Activated naive CD4-positive, alpha-beta T cell treated with anti-CD3 and anti-CD28 coated beads for 36 hours (primary cell): ENCODE results near the gene TUBG1. TPM values are rescaled to one million over a fixed set of nuclear protein-coding genes. Genes with fewer than 3 reads are reported as not detected.

Source experiments
- CTCF ChIA-PET: fragments of 350-600 bp; sonication (Branson Sonifier 250); formaldehyde crosslinking; loops from one replicate; lab custom pipeline; 2021; ENCODE audit warnings: antibody characterized with exemption; lab: Charles Lee
- DNase-seq: peaks from one replicate; pipeline ENCODE4 v3.0.0-alpha.2; 2020
- H3K27ac Mint-ChIP-seq: one replicate; pipeline ENCODE4 v1.8.0; 2021; ENCODE audit warnings: mild to moderate bottlenecking, mixed read lengths
- H3K27me3 Mint-ChIP-seq: one replicate; pipeline ENCODE4 v1.8.0; 2021; ENCODE audit warnings: low read depth, mixed read lengths
- H3K36me3 Mint-ChIP-seq: one replicate; pipeline ENCODE4 v1.8.0; 2021; ENCODE audit warnings: low read depth, mixed read lengths
- H3K4me1 Mint-ChIP-seq: one replicate; pipeline ENCODE4 v1.8.0; 2021; ENCODE audit warnings: low read depth, mixed read lengths
- H3K4me3 Mint-ChIP-seq: one replicate; pipeline ENCODE4 v1.8.0; 2021; ENCODE audit warnings: mild to moderate bottlenecking, moderate library complexity, mixed read lengths
- H3K9me3 Mint-ChIP-seq: one replicate; pipeline ENCODE4 v1.8.0; 2021; ENCODE audit warnings: mixed read lengths
- intact Hi-C: fragments of 100-400 bp; cut with micrococcal nuclease; formaldehyde crosslinking; loops from one replicate; pipeline ENCODE4 v1.15.1; 2023
- total RNA-seq, 2 experiments: library from RNA; stranded (reverse); gene quantifications; one replicate each; pipeline ENCODE4 v1.2.3, GENCODE V29; 2021

TUBG1 gene
- total RNA-seq, 2 experiments from 2014 or later = 91.3 to 92.0 TPM

GRCh38 chr17:42581744-42582270 lies 27.7 kb upstream of the TUBG1 start:
- CTCF ChIA-PET = interaction anchor here (0.5 to 1.9 kb wide), 4 partner anchors 9 to 361 kb away, joined by 3 to 4 read pairs (median 3); no protein-coding TSS in a partner anchor
- Mint-ChIP-seq H3K27ac (no peak overlapping the region), H3K36me3 (peaks cover 16% of the 10 kb centered on the region), H3K9me3 (no peaks in the 10 kb centered on the region), H3K4me3 (no peak overlapping the region), H3K27me3 (no peaks in the 10 kb centered on the region), H3K4me1 (peaks cover 12% of the 10 kb centered on the region)
- intact Hi-C loops = no loop called here
- no peak for DNase-seq

GRCh38 chr17:42584880-42585279 lies 24.6 kb upstream of the TUBG1 start:
- Mint-ChIP-seq H3K27ac (no peak overlapping the region), H3K27me3 (no peaks in the 10 kb centered on the region), H3K9me3 (no peaks in the 10 kb centered on the region), H3K4me1 (no peaks in the 10 kb centered on the region), H3K4me3 (no peak overlapping the region), H3K36me3 (peaks cover 10% of the 10 kb centered on the region)
- intact Hi-C loops = no loop called here
- no peak for DNase-seq
- CTCF ChIA-PET = no interaction called here

- Mint-ChIP-seq H3K4me3 (no peak overlapping the region), H3K9me3 (no peaks in the 10 kb centered on the region), H3K27ac (no peak overlapping the region), H3K4me1 (no peaks in the 10 kb centered on the region), H3K36me3 (peaks cover 10% of the 10 kb centered on the region), H3K27me3 (no peaks in the 10 kb centered on the region)
- DNase-seq = no peak
- CTCF ChIA-PET = no interaction called here
- intact Hi-C loops = no loop called here
Measured at GRCh38 chr17:42585353-42585752, 24.1 kb upstream of the TUBG1 start.

GRCh38 chr17:42586514-42587230 lies 22.8 kb upstream of the TUBG1 start:
- intact Hi-C loops = no loop called here
- CTCF ChIA-PET = interaction anchor here (3.8 kb wide), 1 partner anchor 8 kb away, joined by 24 read pairs; no protein-coding TSS in a partner anchor
- no peaks in the 10 kb centered on the region for H3K4me1 Mint-ChIP-seq
- H3K36me3 Mint-ChIP-seq = peaks cover 11% of the 10 kb centered on the region
- no peaks in the 10 kb centered on the region for H3K27me3 Mint-ChIP-seq
- no peaks in the 10 kb centered on the region for H3K9me3 Mint-ChIP-seq
- no peak overlapping the region for H3K27ac Mint-ChIP-seq
- H3K4me3 Mint-ChIP-seq = no peak overlapping the region
- no peak for DNase-seq

- Mint-ChIP-seq H3K36me3 (peaks cover 9% of the 10 kb centered on the region), H3K4me1 (no peaks in the 10 kb centered on the region), H3K27ac (no peak overlapping the region), H3K4me3 (no peak overlapping the region), H3K27me3 (no peaks in the 10 kb centered on the region), H3K9me3 (no peaks in the 10 kb centered on the region)
- CTCF ChIA-PET = interaction anchor here (0.6 kb wide), 1 partner anchor 9 kb away, joined by 3 read pairs; no protein-coding TSS in a partner anchor
- no peak for DNase-seq
- intact Hi-C loops = no loop called here
Measured at GRCh38 chr17:42590886-42591285, 18.6 kb upstream of the TUBG1 start.

GRCh38 chr17:42591411-42591810 lies 18.1 kb upstream of the TUBG1 start:
- no peaks in the 10 kb centered on the region for H3K27me3 Mint-ChIP-seq
- no peak overlapping the region for H3K4me3 Mint-ChIP-seq
- no peak overlapping the region for H3K27ac Mint-ChIP-seq
- no peaks in the 10 kb centered on the region for H3K9me3 Mint-ChIP-seq
- CTCF ChIA-PET = interaction anchor here (0.6 kb wide), 1 partner anchor 9 kb away, joined by 3 read pairs; no protein-coding TSS in a partner anchor
- intact Hi-C loops = no loop called here
- no peak for DNase-seq
- peaks cover 9% of the 10 kb centered on the region for H3K36me3 Mint-ChIP-seq
- no peaks in the 10 kb centered on the region for H3K4me1 Mint-ChIP-seq

- CTCF ChIA-PET = no interaction called here
- Mint-ChIP-seq H3K4me1 (peaks cover 13% of the 10 kb centered on the region), H3K36me3 (no peaks in the 10 kb centered on the region), H3K4me3 (no peak overlapping the region), H3K27me3 (no peaks in the 10 kb centered on the region), H3K27ac (no peak overlapping the region), H3K9me3 (no peaks in the 10 kb centered on the region)
- DNase-seq = no peak
- intact Hi-C loops = no loop called here
Measured at GRCh38 chr17:42596386-42596785, 13.1 kb upstream of the TUBG1 start.

GRCh38 chr17:42598905-42599304 lies 10.6 kb upstream of the TUBG1 start:
- no peaks in the 10 kb centered on the region for H3K27me3 Mint-ChIP-seq
- H3K4me1 Mint-ChIP-seq = peaks cover 26% of the 10 kb centered on the region
- CTCF ChIA-PET = interaction anchor here (0.5 to 5.0 kb wide), 4 partner anchors 10 to 307 kb away, joined by 3 to 36 read pairs (median 4); partner anchors contain the start of gene PSMC3IP
- no peak overlapping the region for H3K4me3 Mint-ChIP-seq
- intact Hi-C loops = no loop called here
- H3K36me3 Mint-ChIP-seq = no peaks in the 10 kb centered on the region
- H3K9me3 Mint-ChIP-seq = no peaks in the 10 kb centered on the region
- DNase-seq = no peak
- H3K27ac Mint-ChIP-seq = peak overlapping the region; percentile 22

GRCh38 chr17:42603318-42603717 lies 6.2 kb upstream of the TUBG1 start:
- CTCF ChIA-PET = interaction anchor here (0.7 kb wide), 1 partner anchor 25 kb away, joined by 5 read pairs; no protein-coding TSS in a partner anchor
- intact Hi-C loops = no loop called here
- Mint-ChIP-seq H3K9me3 (no peaks in the 10 kb centered on the region), H3K4me1 (peaks cover 64% of the 10 kb centered on the region), H3K4me3 (no peak overlapping the region), H3K27ac (no peak overlapping the region), H3K36me3 (no peaks in the 10 kb centered on the region), H3K27me3 (no peaks in the 10 kb centered on the region)
- no peak for DNase-seq

GRCh38 chr17:42607769-42608168 lies 1.7 kb upstream of the TUBG1 start:
- intact Hi-C loops = loop anchor here (2.0 to 5.0 kb wide), 2 partner anchors 50 to 391 kb away; partner anchors contain the start of genes RPL27 and TUBG2
- peak overlapping the region; percentile 93 for H3K27ac Mint-ChIP-seq

GRCh38 chr17:42608305-42609181 lies 940 bp upstream of the TUBG1 start:
- Mint-ChIP-seq H3K27ac (peak overlapping the region; percentile 93), H3K27me3 (no peaks in the 10 kb centered on the region), H3K4me1 (peaks cover 50% of the 10 kb centered on the region), H3K36me3 (peaks cover 20% of the 10 kb centered on the region), H3K9me3 (no peaks in the 10 kb centered on the region), H3K4me3 (peak overlapping the region; percentile 100)
- CTCF ChIA-PET = interaction anchor here (0.6 to 2.9 kb wide), 8 partner anchors 10 to 155 kb away, joined by 3 to 30 read pairs (median 4); partner anchors contain the start of gene PSMC3IP
- intact Hi-C loops = loop anchor here (1.0 to 5.0 kb wide), 4 partner anchors 31 to 390 kb away; partner anchors contain the start of genes PSMC3IP, RPL27 and TUBG2
- peak; percentile 38 for DNase-seq

More at GRCh38 chr17:42607769-42608168, 1.7 kb upstream of the TUBG1 start:
- H3K4me3 Mint-ChIP-seq = peak overlapping the region; percentile 100
- no peaks in the 10 kb centered on the region for H3K27me3 Mint-ChIP-seq
- DNase-seq = no peak
- H3K4me1 Mint-ChIP-seq = peaks cover 57% of the 10 kb centered on the region
- H3K9me3 Mint-ChIP-seq = no peaks in the 10 kb centered on the region
- CTCF ChIA-PET = interaction anchor here (0.6 to 2.9 kb wide), 5 partner anchors 9 to 156 kb away, joined by 3 to 30 read pairs (median 4); partner anchors contain the start of gene PSMC3IP
- peaks cover 16% of the 10 kb centered on the region for H3K36me3 Mint-ChIP-seq
